Measurements from ENCODE around the gene FGFR3.

FGFR3 gene

GRCh38 chr4:1814453-1814852 lies 21.4 kb downstream of the FGFR3 start:
- H3K27ac ChIP-seq (ENCODE audit: poor library complexity, severe bottlenecking), result no peak overlapping the region
- no peaks in the 10 kb centered on the region for H3K9me3 ChIP-seq (ENCODE audit: severe bottlenecking)
- H3K27me3 ChIP-seq (ENCODE audit: insufficient read depth, poor library complexity, severe bottlenecking), result no peaks in the 10 kb centered on the region
- DNase-seq (ENCODE audit: low spot score), result peak; percentile 44
- no peak for ATAC-seq (ENCODE audit: low read depth)
- no peak overlapping the region for H3K4me3 ChIP-seq (ENCODE audit: severe bottlenecking)
- no peaks in the 10 kb centered on the region for H3K4me1 ChIP-seq (ENCODE audit: insufficient read depth, poor library complexity, severe bottlenecking)
- H3K36me3 ChIP-seq (ENCODE audit: low read depth), result peaks cover 53% of the 10 kb centered on the region
- TF ChIP-seq, protein P1, sequence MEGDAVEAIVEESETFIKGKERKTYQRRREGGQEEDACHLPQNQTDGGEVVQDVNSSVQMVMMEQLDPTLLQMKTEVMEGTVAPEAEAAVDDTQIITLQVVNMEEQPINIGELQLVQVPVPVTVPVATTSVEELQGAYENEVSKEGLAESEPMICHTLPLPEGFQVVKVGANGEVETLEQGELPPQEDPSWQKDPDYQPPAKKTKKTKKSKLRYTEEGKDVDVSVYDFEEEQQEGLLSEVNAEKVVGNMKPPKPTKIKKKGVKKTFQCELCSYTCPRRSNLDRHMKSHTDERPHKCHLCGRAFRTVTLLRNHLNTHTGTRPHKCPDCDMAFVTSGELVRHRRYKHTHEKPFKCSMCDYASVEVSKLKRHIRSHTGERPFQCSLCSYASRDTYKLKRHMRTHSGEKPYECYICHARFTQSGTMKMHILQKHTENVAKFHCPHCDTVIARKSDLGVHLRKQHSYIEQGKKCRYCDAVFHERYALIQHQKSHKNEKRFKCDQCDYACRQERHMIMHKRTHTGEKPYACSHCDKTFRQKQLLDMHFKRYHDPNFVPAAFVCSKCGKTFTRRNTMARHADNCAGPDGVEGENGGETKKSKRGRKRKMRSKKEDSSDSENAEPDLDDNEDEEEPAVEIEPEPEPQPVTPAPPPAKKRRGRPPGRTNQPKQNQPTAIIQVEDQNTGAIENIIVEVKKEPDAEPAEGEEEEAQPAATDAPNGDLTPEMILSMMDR (IDR thresholded peaks at IDR 0.05; ENCODE audit: poor library complexity, severe bottlenecking), result no peak

DNA sequence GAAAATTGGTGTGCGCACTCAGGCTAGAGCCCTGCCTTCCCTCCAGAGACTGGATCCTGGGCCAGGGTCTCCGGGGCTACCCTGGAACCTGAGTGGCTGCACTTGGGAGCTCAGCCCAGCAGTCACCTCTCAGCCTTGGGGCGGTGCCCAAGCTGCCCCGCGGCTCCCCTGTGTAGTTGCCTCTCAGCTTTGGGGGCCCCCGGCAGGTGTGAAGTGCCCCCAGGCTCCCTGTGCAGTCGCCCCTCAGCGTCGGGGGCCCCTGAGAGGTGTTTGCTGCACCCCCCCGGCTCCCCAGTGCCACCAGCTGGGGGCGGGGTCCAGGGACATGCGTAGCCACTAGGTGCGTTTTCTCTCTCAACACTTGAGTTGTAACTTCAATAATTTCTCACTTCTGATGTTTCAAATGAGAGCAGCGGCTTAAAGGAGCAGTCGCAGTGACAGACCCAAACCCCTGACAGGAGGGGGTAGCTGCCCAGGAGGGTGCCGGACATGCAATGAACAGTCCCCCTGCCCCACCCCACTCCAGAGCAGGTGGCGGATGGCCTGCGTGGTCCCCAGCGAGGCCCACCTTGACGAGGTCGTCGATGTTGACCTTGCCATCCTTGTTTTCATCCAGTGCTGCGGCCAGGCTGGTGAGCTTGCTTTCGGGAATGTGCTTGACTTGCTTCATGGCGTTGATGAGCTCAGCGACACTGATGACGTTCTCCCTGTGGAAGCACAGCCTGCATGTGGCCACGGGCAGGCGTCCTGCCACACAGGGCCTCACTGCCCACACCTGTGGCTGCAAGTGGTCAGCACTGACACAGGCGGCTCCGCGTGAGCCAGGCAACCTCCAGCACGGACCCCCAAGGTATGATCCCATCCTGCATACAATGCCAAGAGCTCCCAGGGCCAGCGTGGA lies 22.3 kb downstream of the FGFR3 start:
- Histone ChIP-seq H3K27ac (ENCODE audit: poor library complexity, severe bottlenecking) (no peak overlapping the region), H3K36me3 (ENCODE audit: low read depth) (peaks cover 62% of the 10 kb centered on the region), H3K4me3 (ENCODE audit: severe bottlenecking) (no peak overlapping the region), H3K4me1 (ENCODE audit: insufficient read depth, poor library complexity, severe bottlenecking) (no peaks in the 10 kb centered on the region), H3K9me3 (ENCODE audit: severe bottlenecking) (no peaks in the 10 kb centered on the region), H3K27me3 (ENCODE audit: insufficient read depth, poor library complexity, severe bottlenecking) (no peaks in the 10 kb centered on the region)
- no peak for ATAC-seq (ENCODE audit: low read depth)
- TF ChIP-seq, protein P1 (IDR thresholded peaks at IDR 0.05; ENCODE audit: poor library complexity, severe bottlenecking), result no peak
- peak; percentile 56 for DNase-seq (ENCODE audit: low spot score)

GRCh38 chr4:1815997-1816860 lies 23.1 kb downstream of the FGFR3 start:
- TF ChIP-seq, protein P1 (IDR thresholded peaks at IDR 0.05; ENCODE audit: poor library complexity, severe bottlenecking), result no peak
- no peaks in the 10 kb centered on the region for H3K27me3 ChIP-seq (ENCODE audit: insufficient read depth, poor library complexity, severe bottlenecking)
- peaks cover 71% of the 10 kb centered on the region for H3K36me3 ChIP-seq (ENCODE audit: low read depth)
- no peak overlapping the region for H3K27ac ChIP-seq (ENCODE audit: poor library complexity, severe bottlenecking)
- peak; percentile 55 for DNase-seq (ENCODE audit: low spot score)
- no peak for ATAC-seq (ENCODE audit: low read depth)
- H3K9me3 ChIP-seq (ENCODE audit: severe bottlenecking), result no peaks in the 10 kb centered on the region
- no peak overlapping the region for H3K4me3 ChIP-seq (ENCODE audit: severe bottlenecking)
- no peaks in the 10 kb centered on the region for H3K4me1 ChIP-seq (ENCODE audit: insufficient read depth, poor library complexity, severe bottlenecking)

- H3K27ac ChIP-seq (ENCODE audit: poor library complexity, severe bottlenecking), result no peak overlapping the region
- TF ChIP-seq, protein P1 (IDR thresholded peaks at IDR 0.05; ENCODE audit: poor library complexity, severe bottlenecking), result no peak
- no peaks in the 10 kb centered on the region for H3K4me1 ChIP-seq (ENCODE audit: insufficient read depth, poor library complexity, severe bottlenecking)
- peak; percentile 25 for DNase-seq (ENCODE audit: low spot score)
- ATAC-seq (ENCODE audit: low read depth), result no peak
- no peaks in the 10 kb centered on the region for H3K27me3 ChIP-seq (ENCODE audit: insufficient read depth, poor library complexity, severe bottlenecking)
- H3K36me3 ChIP-seq (ENCODE audit: low read depth), result peaks cover 91% of the 10 kb centered on the region
- no peak overlapping the region for H3K4me3 ChIP-seq (ENCODE audit: severe bottlenecking)
- H3K9me3 ChIP-seq (ENCODE audit: severe bottlenecking), result no peaks in the 10 kb centered on the region
Measured at GRCh38 chr4:1819284-1819683, 26.2 kb downstream of the FGFR3 start.
